NCI-H82 treated with DMSO at 0.1 percent for 48 hours (cell line): Measurements from ENCODE around the gene TSC22D3.

Experiments used
- DNase-seq: peaks from one replicate; lab custom pipeline; 2025; ENCODE audit not compliant: unreplicated experiment; lab: John Stamatoyannopoulos, UW

TSC22D3 gene

GRCh38 chrX:107760304-107761077, 15.1 kb downstream of the TSC22D3 start:
- DNase-seq = no peak

GRCh38 chrX:107758231-107758766, 17.3 kb downstream of the TSC22D3 start:
- DNase-seq = no peak

DNA sequence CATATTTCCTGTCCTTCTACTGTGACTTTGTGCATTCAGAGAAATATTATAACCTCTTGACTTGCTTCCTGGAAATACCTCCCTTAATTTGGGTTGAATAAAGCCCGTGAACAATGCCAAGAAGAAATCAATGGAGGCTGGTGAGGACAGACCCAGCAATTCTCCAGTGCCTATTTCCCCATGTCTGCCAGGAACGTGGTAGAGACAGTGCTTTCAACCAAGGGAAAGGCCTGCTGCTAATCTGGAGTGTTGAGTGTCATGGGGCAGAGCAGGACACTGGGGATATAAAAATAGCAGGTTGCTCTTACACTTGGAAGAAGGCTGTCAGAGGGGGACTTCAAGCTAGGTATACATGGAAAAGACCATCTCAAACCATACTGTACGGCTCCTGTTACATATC, 19.9 kb downstream of the TSC22D3 start:
- DNase-seq = no peak

- DNase-seq = no peak
Observed at GRCh38 chrX:107753187-107753586, 22.4 kb downstream of the TSC22D3 start.

- DNase-seq = no peak
Observed at GRCh38 chrX:107752714-107753113, 22.9 kb downstream of the TSC22D3 start.

DNA sequence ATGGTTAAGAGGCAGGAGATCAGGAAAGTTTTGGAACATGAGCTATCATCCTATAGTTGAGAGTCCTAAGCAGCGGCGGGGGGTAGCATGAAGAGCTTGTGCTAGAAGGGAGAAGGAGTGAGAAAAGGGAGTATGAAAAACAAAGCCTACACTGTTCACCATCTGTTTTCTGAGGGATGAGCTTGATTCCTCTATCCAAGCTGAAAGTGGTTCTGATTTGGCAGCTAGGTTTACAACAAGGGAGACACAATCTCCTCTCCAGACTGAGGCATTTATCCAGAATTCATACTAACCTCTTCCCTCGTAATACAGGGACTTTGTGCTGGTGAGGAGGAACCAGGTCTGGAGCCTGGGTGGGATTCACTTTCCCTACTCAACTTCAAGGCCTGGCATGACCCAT, 23.5 kb downstream of the TSC22D3 start:
- no peak for DNase-seq

DNA sequence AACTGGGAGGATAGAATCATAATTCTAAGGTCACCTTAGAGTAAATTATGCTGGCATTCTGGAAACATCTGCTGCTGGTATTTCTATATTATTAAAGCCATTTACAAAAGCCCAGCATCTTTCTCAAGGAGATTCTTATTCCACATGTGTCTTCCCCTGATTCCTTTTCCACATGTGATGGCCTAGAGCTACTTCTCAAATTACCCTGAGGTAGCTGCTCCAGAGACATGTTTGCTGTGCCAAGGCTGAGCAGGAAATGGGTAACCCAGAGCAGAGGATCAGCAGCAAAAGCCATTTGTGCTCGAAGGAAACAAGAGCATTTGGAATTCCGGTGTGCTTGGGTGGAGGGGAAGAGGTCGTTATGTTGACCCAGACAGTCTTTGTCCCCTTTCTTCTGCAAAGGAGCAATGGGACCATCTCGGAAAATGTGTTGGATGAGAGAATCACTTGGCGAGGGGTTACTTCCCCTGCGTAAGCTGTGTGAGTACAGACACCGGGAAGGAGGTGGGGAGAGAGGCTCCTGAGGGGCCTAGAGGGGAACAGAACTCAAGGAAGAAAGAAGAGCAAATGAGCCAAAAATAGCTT, 24.6 kb downstream of the TSC22D3 start:
- DNase-seq = no peak

DNA sequence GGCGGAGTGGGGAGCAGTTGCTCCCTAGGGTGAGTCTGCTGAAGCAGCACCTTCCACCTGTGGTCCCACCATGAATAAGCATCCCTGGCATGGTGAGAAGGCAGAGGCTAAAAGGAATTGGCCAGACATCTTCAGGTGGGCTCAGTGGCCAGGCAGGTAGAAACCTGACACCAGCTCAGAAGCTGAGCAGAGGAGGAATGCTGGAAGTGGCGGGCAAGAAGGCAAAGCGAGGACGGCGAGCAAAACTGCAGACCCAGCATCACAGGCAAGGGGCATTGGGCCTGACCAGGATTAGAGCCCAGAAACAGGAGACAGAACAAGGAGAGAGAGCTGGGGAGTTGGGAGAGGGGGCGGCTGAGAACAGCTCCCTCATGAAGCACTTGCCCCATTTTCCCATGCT, 25.3 kb downstream of the TSC22D3 start:
- no peak for DNase-seq

GRCh38 chrX:107748506-107748905, 27.1 kb downstream of the TSC22D3 start:
- no peak for DNase-seq

- DNase-seq = no peak
Observed at GRCh38 chrX:107747596-107748161, 27.9 kb downstream of the TSC22D3 start.

DNA sequence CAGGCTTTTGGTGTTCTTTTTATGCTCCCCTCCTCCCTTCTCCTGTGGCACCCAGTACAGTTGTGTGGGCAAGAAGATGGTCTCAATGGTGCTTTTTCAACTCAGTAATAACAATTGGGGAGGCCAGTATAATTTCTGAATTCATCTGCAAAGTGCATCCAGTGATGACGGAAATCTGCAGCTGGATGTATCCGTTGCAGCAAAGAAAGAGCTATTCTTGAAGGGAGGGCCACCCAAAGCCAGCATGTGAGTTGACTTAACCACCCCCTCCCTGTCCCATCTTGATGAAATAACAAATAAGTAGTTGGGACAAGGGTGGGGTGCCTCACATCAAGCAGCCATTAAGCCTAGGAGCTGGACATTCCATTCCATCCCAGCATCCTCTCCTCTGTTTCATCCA, 30.7 kb downstream of the TSC22D3 start:
- no peak for DNase-seq

DNA sequence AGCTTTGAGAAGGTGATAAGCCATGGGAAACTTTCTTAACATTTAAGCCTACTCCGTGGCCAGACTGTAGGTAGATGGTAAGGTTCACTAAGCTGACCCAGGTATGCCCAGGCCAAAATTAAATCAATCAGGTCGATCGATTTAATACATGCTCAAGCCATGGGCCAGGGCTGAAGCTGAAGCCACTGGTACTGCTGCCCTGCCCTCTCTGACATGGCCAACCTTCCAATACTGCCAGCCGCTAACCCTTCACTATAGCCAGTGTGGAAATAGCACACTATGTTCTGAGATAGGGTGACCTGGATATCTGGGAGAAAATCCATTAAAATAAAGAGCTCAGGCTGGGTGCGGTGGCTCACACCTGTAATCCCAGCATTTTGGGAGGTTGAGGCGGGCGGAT, 31.6 kb downstream of the TSC22D3 start:
- no peak for DNase-seq

DNA sequence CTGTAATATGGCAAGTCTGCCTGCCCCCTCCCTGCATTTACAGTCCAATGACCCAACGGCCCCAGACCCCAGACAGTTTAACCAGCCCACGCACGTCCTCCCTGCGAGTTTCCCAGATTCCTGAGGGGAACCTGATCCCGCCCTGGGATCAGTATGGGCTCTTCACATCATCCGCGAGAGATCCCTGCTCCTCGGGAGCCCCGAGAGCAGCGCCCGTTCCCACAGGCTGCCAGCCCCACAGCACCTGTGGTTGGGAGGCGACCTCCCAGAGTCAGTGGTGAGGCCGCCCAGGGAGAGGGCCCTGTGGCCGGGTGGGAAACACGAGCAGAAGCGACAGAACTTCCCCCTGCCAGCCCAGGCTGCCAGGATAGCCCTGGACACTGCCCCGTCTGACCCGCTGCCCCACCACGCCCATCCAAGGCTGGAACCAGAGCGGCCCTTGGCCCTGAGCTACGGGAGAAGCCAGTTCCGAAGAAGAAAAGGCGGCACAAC, 32.8 kb downstream of the TSC22D3 start:
- no peak for DNase-seq

DNA sequence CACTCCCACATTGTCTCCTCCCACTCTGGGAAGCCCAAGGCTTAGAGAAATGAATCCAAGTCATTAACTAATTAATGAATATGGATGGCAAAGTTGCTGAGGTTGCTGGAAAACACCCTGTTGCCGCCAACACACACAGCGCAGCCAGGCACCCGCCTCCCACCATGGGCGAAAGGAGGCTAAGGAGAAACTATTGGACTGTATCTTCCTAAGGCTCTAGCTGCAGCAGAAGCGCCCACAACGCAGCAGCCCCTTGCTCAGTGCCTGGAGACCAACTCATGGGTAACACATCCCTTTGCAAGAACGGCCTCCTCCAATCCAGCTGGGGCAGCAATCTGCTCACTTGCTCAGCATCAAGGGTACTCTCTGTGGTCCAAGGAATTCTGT, 34.2 kb downstream of the TSC22D3 start:
- DNase-seq = no peak

DNA sequence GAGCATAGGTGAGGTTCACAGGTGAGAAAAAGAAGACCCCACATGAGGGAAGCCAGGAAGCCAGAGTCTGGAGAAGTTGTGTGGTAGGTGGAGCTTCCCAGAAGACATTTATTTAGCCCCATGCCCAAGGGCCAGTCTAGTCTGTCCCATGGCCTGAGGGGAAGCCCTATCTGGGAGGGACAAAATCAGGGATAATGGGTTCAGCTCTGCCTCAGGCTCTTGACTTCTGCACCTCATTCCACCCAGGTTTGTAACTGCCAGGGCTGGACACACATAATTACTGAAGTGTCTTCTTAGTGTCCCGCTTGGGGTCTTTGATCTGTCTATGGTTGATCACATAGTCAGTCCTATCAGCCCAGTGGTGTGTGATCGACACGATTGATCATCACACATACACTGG, 36.0 kb downstream of the TSC22D3 start:
- DNase-seq = no peak

DNA sequence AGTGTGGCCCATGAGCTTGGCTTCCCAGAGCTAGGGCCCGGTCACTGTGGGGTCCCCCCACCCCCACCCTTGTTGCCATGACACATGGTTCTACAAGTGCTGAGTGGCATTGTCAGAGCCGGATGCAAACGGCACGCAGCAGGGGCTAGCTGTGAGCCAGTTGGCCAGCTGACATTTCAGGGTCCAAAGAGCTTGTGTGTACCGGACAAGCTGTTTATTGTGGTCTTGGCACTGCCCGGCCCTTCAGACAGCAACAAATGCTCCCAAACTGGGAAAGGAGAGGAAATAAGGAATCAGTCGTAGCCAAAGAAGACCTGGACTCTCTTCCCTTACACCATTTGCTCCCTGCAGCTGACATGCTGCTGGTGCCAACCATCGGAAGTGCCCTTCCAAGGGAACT, 36.8 kb downstream of the TSC22D3 start:
- no peak for DNase-seq

GRCh38 chrX:107738272-107738671, 37.3 kb downstream of the TSC22D3 start:
- DNase-seq = no peak

DNA sequence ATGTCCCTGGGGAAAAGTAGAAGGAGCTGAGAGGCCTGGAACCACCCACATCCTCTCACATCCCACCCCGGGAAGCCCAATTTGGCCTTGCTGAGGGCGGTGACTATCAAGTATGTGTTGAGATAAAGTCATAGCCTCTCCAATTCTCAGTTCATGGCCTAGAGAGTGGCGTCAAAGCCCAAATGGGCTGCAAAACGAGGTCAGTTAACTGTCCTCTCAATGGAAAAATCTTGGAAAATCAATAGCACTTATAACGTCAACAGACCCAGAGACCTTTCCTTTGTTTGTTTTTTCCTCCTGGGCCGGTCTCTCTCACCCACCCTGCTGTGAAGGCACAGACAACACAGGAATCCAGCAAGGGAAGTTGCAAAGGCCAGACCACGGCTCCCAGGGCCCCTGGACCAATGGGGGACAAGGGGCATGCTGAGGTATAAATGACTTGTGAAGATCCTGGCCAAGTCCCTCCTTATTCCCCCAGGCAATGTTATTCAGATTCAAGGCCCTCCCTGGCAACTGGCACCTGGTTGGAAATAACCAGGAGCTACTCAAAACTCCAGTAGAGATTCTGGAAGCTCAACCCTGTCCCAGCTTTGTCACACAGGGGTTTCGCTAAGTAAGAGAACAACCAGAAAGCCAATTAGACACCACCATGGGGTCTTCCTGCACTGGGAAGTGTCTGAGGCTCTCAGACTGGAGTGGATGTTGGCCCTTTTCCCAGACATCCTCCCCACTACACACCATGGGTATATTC, 38.6 kb downstream of the TSC22D3 start:
- DNase-seq = no peak

- no peak for DNase-seq
Observed at GRCh38 chrX:107734646-107735045, 40.9 kb downstream of the TSC22D3 start.

- DNase-seq = no peak
Observed at GRCh38 chrX:107733686-107734085, 41.9 kb downstream of the TSC22D3 start.

GRCh38 chrX:107731831-107732502, 43.6 kb downstream of the TSC22D3 start:
- DNase-seq = peak; percentile 72
